Measurements from ENCODE around the gene ABHD6. TPM values are rescaled to one million over a fixed set of nuclear protein-coding genes. Genes with fewer than 3 reads are reported as not detected.
"Not testable (repeated sequence)": the region's sequence is repeated elsewhere in the genome, so short reads cannot be mapped to it uniquely, and the experiment has no call there.

ABHD6 gene
- total RNA-seq, 2 experiments from 2014 or later: 4.5 to 6.1 TPM

GRCh38 chr3:58236527-58237237 lies 910 bp upstream of the ABHD6 start:
- Mint-ChIP-seq H3K4me1 (peaks cover 12% of the 10 kb centered on the region), H3K4me3 (peak overlapping the region; percentile 86), H3K27ac (peak overlapping the region; percentile 21), H3K27me3 (peaks cover 30% of the 10 kb centered on the region), H3K36me3 (ENCODE audit: low read depth) (no peaks in the 10 kb centered on the region), H3K9me3 (no peaks in the 10 kb centered on the region)
- ChIA-PET CTCF (interaction anchor here (0.6 to 3.0 kb wide), 3 partner anchors 19 to 70 kb away, joined by 3 to 25 read pairs (median 8); partner anchors contain the start of genes HTD2 and RPP14), POLR2A (no interaction called here)
- no peak for DNase-seq

- ChIA-PET CTCF (interaction anchor here (0.6 to 3.0 kb wide), 7 partner anchors 16 to 101 kb away, joined by 3 to 25 read pairs (median 5); partner anchors contain the start of genes HTD2 and RPP14), POLR2A (interaction anchor here (1.0 to 2.5 kb wide), 4 partner anchors 17 to 117 kb away, joined by 3 to 10 read pairs (median 3); partner anchors contain the start of genes HTD2 and RPP14)
- Mint-ChIP-seq H3K27ac (peak overlapping the region; percentile 47), H3K36me3 (ENCODE audit: low read depth) (no peaks in the 10 kb centered on the region), H3K27me3 (peaks cover 19% of the 10 kb centered on the region), H3K4me3 (peak overlapping the region; percentile 84), H3K9me3 (no peaks in the 10 kb centered on the region), H3K4me1 (peaks cover 11% of the 10 kb centered on the region)
- DNase-seq: peak; percentile 69
Measured at GRCh38 chr3:58237941-58238681, 519 bp downstream of the ABHD6 start.

- no peak for DNase-seq
- Mint-ChIP-seq H3K4me3 (peak overlapping the region; percentile 84), H3K4me1 (peaks cover 11% of the 10 kb centered on the region), H3K27me3 (peaks cover 14% of the 10 kb centered on the region), H3K36me3 (ENCODE audit: low read depth) (no peaks in the 10 kb centered on the region), H3K9me3 (no peaks in the 10 kb centered on the region), H3K27ac (no peak overlapping the region)
- ChIA-PET CTCF (interaction anchor here (0.8 to 3.0 kb wide), 4 partner anchors 16 to 68 kb away, joined by 3 to 25 read pairs (median 4); partner anchors contain the start of genes HTD2 and RPP14), POLR2A (interaction anchor here (1.0 to 2.5 kb wide), 3 partner anchors 16 to 116 kb away, joined by 3 to 10 read pairs (median 3); partner anchors contain the start of genes HTD2 and RPP14)
Measured at GRCh38 chr3:58238830-58239229, 1.2 kb downstream of the ABHD6 start.

- no peaks in the 10 kb centered on the region for H3K9me3 Mint-ChIP-seq
- ChIA-PET CTCF (interaction anchor here (0.8 to 1.7 kb wide), 2 partner anchors 25 to 65 kb away, joined by 3 to 7 read pairs; partner anchors contain the start of gene HTD2), POLR2A (no interaction called here)
- no peak overlapping the region for H3K27ac Mint-ChIP-seq
- peaks cover 4% of the 10 kb centered on the region for H3K27me3 Mint-ChIP-seq
- no peak for DNase-seq
- H3K4me1 Mint-ChIP-seq: peaks cover 9% of the 10 kb centered on the region
- no peak overlapping the region for H3K4me3 Mint-ChIP-seq
- no peaks in the 10 kb centered on the region for H3K36me3 Mint-ChIP-seq (ENCODE audit: low read depth)
Measured at GRCh38 chr3:58241306-58242044, 3.9 kb downstream of the ABHD6 start.

GRCh38 chr3:58242340-58242739 lies 4.7 kb downstream of the ABHD6 start:
- Mint-ChIP-seq H3K9me3 (no peaks in the 10 kb centered on the region), H3K36me3 (ENCODE audit: low read depth) (no peaks in the 10 kb centered on the region), H3K27ac (no peak overlapping the region), H3K4me1 (peaks cover 6% of the 10 kb centered on the region), H3K27me3 (peaks cover 4% of the 10 kb centered on the region), H3K4me3 (no peak overlapping the region)
- POLR2A ChIA-PET: no interaction called here
- CTCF ChIA-PET: interaction anchor here (0.8 to 1.7 kb wide), 2 partner anchors 26 to 64 kb away, joined by 3 to 7 read pairs; partner anchors contain the start of gene HTD2
- DNase-seq: no peak

- H3K9me3 Mint-ChIP-seq: not testable (repeated sequence)
- CTCF ChIA-PET: interaction anchor here (1.7 kb wide), 1 partner anchor 26 kb away, joined by 7 read pairs; no protein-coding TSS in a partner anchor
Measured at GRCh38 chr3:58242860-58243259, 5.3 kb downstream of the ABHD6 start.

GRCh38 chr3:58243976-58244585 lies 6.5 kb downstream of the ABHD6 start:
- no peak for DNase-seq
- CTCF ChIA-PET: no interaction called here
- Mint-ChIP-seq H3K27me3 (peaks cover 3% of the 10 kb centered on the region), H3K4me1 (no peaks in the 10 kb centered on the region), H3K4me3 (no peak overlapping the region), H3K27ac (no peak overlapping the region), H3K36me3 (ENCODE audit: low read depth) (no peaks in the 10 kb centered on the region), H3K9me3 (no peaks in the 10 kb centered on the region)
- POLR2A ChIA-PET: no interaction called here

More at GRCh38 chr3:58242860-58243259, 5.3 kb downstream of the ABHD6 start:
- DNase-seq; H3K36me3 Mint-ChIP-seq (ENCODE audit: low read depth); H3K27ac Mint-ChIP-seq; POLR2A ChIA-PET; H3K4me3 Mint-ChIP-seq; H3K4me1 Mint-ChIP-seq; H3K27me3 Mint-ChIP-seq: not testable (repeated sequence)

- no peak overlapping the region for H3K27ac Mint-ChIP-seq
- no peaks in the 10 kb centered on the region for H3K27me3 Mint-ChIP-seq
- H3K4me3 Mint-ChIP-seq: no peak overlapping the region
- ChIA-PET CTCF (no interaction called here), POLR2A (no interaction called here)
- H3K4me1 Mint-ChIP-seq: no peaks in the 10 kb centered on the region
- DNase-seq: no peak
- no peaks in the 10 kb centered on the region for H3K9me3 Mint-ChIP-seq
- H3K36me3 Mint-ChIP-seq (ENCODE audit: low read depth): no peaks in the 10 kb centered on the region
Measured at GRCh38 chr3:58246148-58247047, 8.8 kb downstream of the ABHD6 start.

- no peaks in the 10 kb centered on the region for H3K27me3 Mint-ChIP-seq
- no peak overlapping the region for H3K4me3 Mint-ChIP-seq
- no peaks in the 10 kb centered on the region for H3K9me3 Mint-ChIP-seq
- no peak overlapping the region for H3K27ac Mint-ChIP-seq
- POLR2A ChIA-PET: no interaction called here
- CTCF ChIA-PET: interaction anchor here (1.2 kb wide), 1 partner anchor 57 kb away, joined by 4 read pairs; the partner anchor contains the start of gene HTD2
- H3K36me3 Mint-ChIP-seq (ENCODE audit: low read depth): no peaks in the 10 kb centered on the region
- DNase-seq: no peak
- peaks cover 10% of the 10 kb centered on the region for H3K4me1 Mint-ChIP-seq
Measured at GRCh38 chr3:58249358-58250092, 11.9 kb downstream of the ABHD6 start.

GRCh38 chr3:58250093-58250707 lies 12.6 kb downstream of the ABHD6 start:
- H3K27ac Mint-ChIP-seq: no peak overlapping the region
- peaks cover 10% of the 10 kb centered on the region for H3K4me1 Mint-ChIP-seq
- no peak for DNase-seq
- no peaks in the 10 kb centered on the region for H3K27me3 Mint-ChIP-seq
- no peaks in the 10 kb centered on the region for H3K9me3 Mint-ChIP-seq
- no peaks in the 10 kb centered on the region for H3K36me3 Mint-ChIP-seq (ENCODE audit: low read depth)
- POLR2A ChIA-PET: no interaction called here
- CTCF ChIA-PET: interaction anchor here (1.2 kb wide), 1 partner anchor 57 kb away, joined by 4 read pairs; the partner anchor contains the start of gene HTD2
- no peak overlapping the region for H3K4me3 Mint-ChIP-seq

GRCh38 chr3:58251631-58252035 lies 14.0 kb downstream of the ABHD6 start:
- Mint-ChIP-seq H3K27ac (no peak overlapping the region), H3K4me1 (peaks cover 10% of the 10 kb centered on the region), H3K27me3 (no peaks in the 10 kb centered on the region), H3K9me3 (no peaks in the 10 kb centered on the region), H3K36me3 (ENCODE audit: low read depth) (no peaks in the 10 kb centered on the region), H3K4me3 (no peak overlapping the region)
- ChIA-PET POLR2A (no interaction called here), CTCF (no interaction called here)
- no peak for DNase-seq
